Measurements from ENCODE around the gene VPS54. TPM values are rescaled to one million over a fixed set of nuclear protein-coding genes. Genes with fewer than 3 reads are reported as not detected.

The VPS54 gene
- polyA plus RNA-seq, 3 donors: 11.4 to 17.3 (median 11.5) TPM

- peaks cover 30% of the 10 kb centered on the region for H3K4me1 Mint-ChIP-seq
- no CpG with 5 or more reads among the region's 2 CpGs for WGBS (ENCODE audit: insufficient coverage)
- Histone ChIP-seq H3K4me3 (replicated peaks in 1 of 3; ENCODE audit: low read depth in 2 of 3, low read length in 3 of 3) (no peak overlapping the region), H3K4me1 (ENCODE audit: control insufficient read depth in 1 of 2, insufficient read depth in 2 of 2, low read length in 2 of 2) (peaks cover 16 to 22% of the 10 kb centered on the region in 2 donors), H3K9me3 (replicated peaks in 1 of 2; ENCODE audit: control insufficient read depth in 1 of 2, insufficient read depth in 1 of 2, low read length in 2 of 2) (no peaks in the 10 kb centered on the region), H3K4me2 (replicated peaks; ENCODE audit: extremely low read depth, low read length, poor library complexity, severe bottlenecking) (no peak overlapping the region), H3K27me3 (ENCODE audit: control insufficient read depth in 2 of 2, insufficient read depth in 2 of 2, low read length in 2 of 2) (no peaks in the 10 kb centered on the region), H4K20me1 (ENCODE audit: insufficient read depth, low read length) (peaks cover 53% of the 10 kb centered on the region), H3K27ac (ENCODE audit: low read depth in 1 of 2, low read length in 2 of 2) (no peak overlapping the region), H3K36me3 (replicated peaks in 1 of 2; ENCODE audit: control insufficient read depth in 1 of 2, insufficient read depth in 2 of 2, low read length in 2 of 2) (peaks cover 41 to 60% of the 10 kb centered on the region in 2 donors), H3K79me2 (ENCODE audit: insufficient read depth, low read length) (peaks cover 50% of the 10 kb centered on the region), H2AFZ (ENCODE audit: insufficient read depth, low read depth, low read length, poor library complexity, severe bottlenecking) (no peak overlapping the region), H3K9ac (ENCODE audit: insufficient read depth, low read length, poor library complexity, severe bottlenecking) (no peak overlapping the region)
- no peak for TF ChIP-seq CTCF (IDR thresholded peaks at IDR 0.05)
- no peak for DNase-seq
- no peak overlapping the region for H3K4me3 Mint-ChIP-seq
- peaks cover 47 to 74% of the 10 kb centered on the region in 2 donors for H3K36me3 Mint-ChIP-seq
- H3K9me3 Mint-ChIP-seq: no peaks in the 10 kb centered on the region
- no peak overlapping the region for H3K27ac Mint-ChIP-seq
- intact Hi-C loops (cut with micrococcal nuclease): no loop called here
- no peaks in the 10 kb centered on the region for H3K27me3 Mint-ChIP-seq (ENCODE audit: low read depth in 3 of 3)
These were observed 160.9 kb downstream of the VPS54 start for GRCh38 chr2:63858291-63858690.

- intact Hi-C loops (cut with micrococcal nuclease): no loop called here
These were observed 163.0 kb downstream of the VPS54 start for GRCh38 chr2:63856303-63856603.

More at GRCh38 chr2:63856303-63856603, 163.0 kb downstream of the VPS54 start:
- WGBS (ENCODE audit: insufficient coverage): no CpG with 5 or more reads among the region's 5 CpGs
- DNase-seq: peak in 2 of 3 donors; percentile 6 to 46
- peaks cover 65% of the 10 kb centered on the region for H3K79me2 ChIP-seq (ENCODE audit: insufficient read depth, low read length)
- H3K4me1 ChIP-seq (ENCODE audit: control insufficient read depth in 1 of 2, insufficient read depth in 2 of 2, low read length in 2 of 2): peaks cover 27 to 29% of the 10 kb centered on the region in 2 donors
- H3K27ac ChIP-seq (ENCODE audit: low read depth in 1 of 2, low read length in 2 of 2): peak overlapping the region in 1 of 2 donors; percentile 43
- H3K27me3 ChIP-seq (ENCODE audit: control insufficient read depth in 2 of 2, insufficient read depth in 2 of 2, low read length in 2 of 2): no peaks in the 10 kb centered on the region
- peaks cover 67% of the 10 kb centered on the region for H4K20me1 ChIP-seq (ENCODE audit: insufficient read depth, low read length)
- no peaks in the 10 kb centered on the region for H3K9me3 ChIP-seq (replicated peaks in 1 of 2; ENCODE audit: control insufficient read depth in 1 of 2, insufficient read depth in 1 of 2, low read length in 2 of 2)
- peak overlapping the region in 5 of 7 donors; percentile 4 to 69 (median 32) for H3K27ac Mint-ChIP-seq
- no peaks in the 10 kb centered on the region for H3K27me3 Mint-ChIP-seq (ENCODE audit: low read depth in 3 of 3)
- no peak overlapping the region for H3K4me3 Mint-ChIP-seq
- peaks cover 46% of the 10 kb centered on the region for H3K4me1 Mint-ChIP-seq
- H3K4me2 ChIP-seq (replicated peaks; ENCODE audit: extremely low read depth, low read length, poor library complexity, severe bottlenecking): no peak overlapping the region
- H3K9ac ChIP-seq (ENCODE audit: insufficient read depth, low read length, poor library complexity, severe bottlenecking): no peak overlapping the region
- H2AFZ ChIP-seq (ENCODE audit: insufficient read depth, low read depth, low read length, poor library complexity, severe bottlenecking): no peak overlapping the region
- no peaks in the 10 kb centered on the region for H3K9me3 Mint-ChIP-seq
- TF ChIP-seq CTCF (IDR thresholded peaks at IDR 0.05): no peak
- H3K4me3 ChIP-seq (replicated peaks in 1 of 3; ENCODE audit: low read depth in 2 of 3, low read length in 3 of 3): no peak overlapping the region
- peaks cover 22 to 39% of the 10 kb centered on the region in 2 donors for H3K36me3 ChIP-seq (replicated peaks in 1 of 2; ENCODE audit: control insufficient read depth in 1 of 2, insufficient read depth in 2 of 2, low read length in 2 of 2)
- peaks cover 32 to 53% of the 10 kb centered on the region in 2 donors for H3K36me3 Mint-ChIP-seq
